ENCODE data around the gene CS. TPM values are rescaled to one million over a fixed set of nuclear protein-coding genes. Genes with fewer than 3 reads are reported as not detected.
A peak's percentile ranks its signal among the peaks of the same experiment; 100 is the strongest.
"Not testable (repeated sequence)": the region's sequence is repeated elsewhere in the genome, so short reads cannot be mapped to it uniquely, and the experiment has no call there.

The CS gene
- total RNA-seq, 1 experiment from 2014 or later, result 254 TPM

GRCh38 chr12:56336361-56337167 lies 36.4 kb upstream of the CS start:
- TF ChIP-seq CTCF (IDR thresholded peaks at IDR 0.05; ENCODE audit: unreplicated experiment), result no peak
- H3K36me3 Mint-ChIP-seq (ENCODE audit: insufficient read depth, unreplicated experiment), result peaks cover 26% of the 10 kb centered on the region
- DNase-seq, result no peak
- peaks cover 25% of the 10 kb centered on the region for H3K4me1 Mint-ChIP-seq (ENCODE audit: low read depth, unreplicated experiment)
- H3K27ac Mint-ChIP-seq (ENCODE audit: unreplicated experiment), result no peak overlapping the region
- H3K27me3 Mint-ChIP-seq (ENCODE audit: unreplicated experiment), result no peaks in the 10 kb centered on the region
- H3K9me3 Mint-ChIP-seq (ENCODE audit: low read depth, unreplicated experiment), result no peaks in the 10 kb centered on the region
- CTCF ChIA-PET, result interaction anchor here (0.6 kb wide), 2 partner anchors 23 to 49 kb away, joined by 3 read pairs; partner anchors contain the start of gene STAT2
- intact Hi-C loops (cut with micrococcal nuclease; ENCODE audit: unreplicated experiment), result no loop called here
- H3K4me3 Mint-ChIP-seq (ENCODE audit: low read depth, unreplicated experiment), result no peak overlapping the region
- BruUV-seq (replicated peaks), result no TSS peak

- H3K9me3 Mint-ChIP-seq (ENCODE audit: low read depth, unreplicated experiment); CTCF ChIA-PET; H3K4me3 Mint-ChIP-seq (ENCODE audit: low read depth, unreplicated experiment); DNase-seq; H3K27me3 Mint-ChIP-seq (ENCODE audit: unreplicated experiment); BruUV-seq (replicated peaks); H3K27ac Mint-ChIP-seq (ENCODE audit: unreplicated experiment); intact Hi-C loops (cut with micrococcal nuclease; ENCODE audit: unreplicated experiment): not testable (repeated sequence)
- Mint-ChIP-seq H3K36me3 (ENCODE audit: insufficient read depth, unreplicated experiment) (peaks cover 26% of the 10 kb centered on the region), H3K4me1 (ENCODE audit: low read depth, unreplicated experiment) (peaks cover 32% of the 10 kb centered on the region)
Observed at GRCh38 chr12:56335527-56335926, 35.4 kb upstream of the CS start.

- H3K4me1 Mint-ChIP-seq (ENCODE audit: low read depth, unreplicated experiment), result peaks cover 32% of the 10 kb centered on the region
- peak overlapping the region; percentile 99 for H3K27ac Mint-ChIP-seq (ENCODE audit: unreplicated experiment)
- DNase-seq, result no peak
- H3K9me3 Mint-ChIP-seq (ENCODE audit: low read depth, unreplicated experiment), result no peaks in the 10 kb centered on the region
- peak overlapping the region; percentile 79 for H3K4me3 Mint-ChIP-seq (ENCODE audit: low read depth, unreplicated experiment)
- no peaks in the 10 kb centered on the region for H3K27me3 Mint-ChIP-seq (ENCODE audit: unreplicated experiment)
- intact Hi-C loops (cut with micrococcal nuclease; ENCODE audit: unreplicated experiment), result loop anchor here (1.0 kb wide), 1 partner anchor 34 kb away; the partner anchor contains the start of gene CS
- TSS peak; percentile 99 for BruUV-seq (replicated peaks)
- CTCF ChIA-PET, result interaction anchor here (1.5 kb wide), 1 partner anchor 115 kb away, joined by 5 read pairs; the partner anchor contains the start of gene TIMELESS
- TF ChIP-seq CTCF (IDR thresholded peaks at IDR 0.05; ENCODE audit: unreplicated experiment), result no peak
- H3K36me3 Mint-ChIP-seq (ENCODE audit: insufficient read depth, unreplicated experiment), result peaks cover 26% of the 10 kb centered on the region
Observed at GRCh38 chr12:56334490-56334793, 34.3 kb upstream of the CS start.

GRCh38 chr12:56333679-56334489 lies 33.8 kb upstream of the CS start, which contains the start of gene PAN2:
Gene PAN2, minus strand, starts transcription at chr12:56334000. Its CDS starts 906 bp downstream, at chr12:56333094.
- CTCF ChIA-PET, result interaction anchor here (1.1 to 3.1 kb wide), 4 partner anchors 18 to 130 kb away, joined by 3 to 15 read pairs (median 4); partner anchors contain the start of genes CNPY2, STAT2 and TIMELESS
- peak within 1 kb of the TSS; percentile 79 for H3K4me3 Mint-ChIP-seq (ENCODE audit: low read depth, unreplicated experiment)
- peaks cover 26% of the 10 kb centered on the region for H3K36me3 Mint-ChIP-seq (ENCODE audit: insufficient read depth, unreplicated experiment)
- DNase-seq, result peak; percentile 96
- intact Hi-C loops (cut with micrococcal nuclease; ENCODE audit: unreplicated experiment), result loop anchor here (1.0 kb wide), 2 partner anchors 18 to 34 kb away; partner anchors contain the start of gene CS
- H3K4me1 Mint-ChIP-seq (ENCODE audit: low read depth, unreplicated experiment), result peaks cover 27% of the 10 kb centered on the region
- peak within 1 kb of the TSS; percentile 99 for H3K27ac Mint-ChIP-seq (ENCODE audit: unreplicated experiment)
- no peaks in the 10 kb centered on the region for H3K9me3 Mint-ChIP-seq (ENCODE audit: low read depth, unreplicated experiment)
- peak; percentile 58 for TF ChIP-seq CTCF (IDR thresholded peaks at IDR 0.05; ENCODE audit: unreplicated experiment)
- no TSS peak for BruUV-seq (replicated peaks)
- H3K27me3 Mint-ChIP-seq (ENCODE audit: unreplicated experiment), result no peaks in the 10 kb centered on the region

All from Calu3 (cell line).